K562 (cell line): ENCODE data around the gene USP11. TPM values are rescaled to one million over a fixed set of nuclear protein-coding genes. Genes with fewer than 3 reads are reported as not detected.
A peak's percentile ranks its signal among the peaks of the same experiment; 100 is the strongest.

Source experiments
- MEF2D ChIP-seq: conservative IDR thresholded peaks from 2 replicates; pipeline ENCODE4 v1.6.1; 2016; ENCODE audit warnings: low read depth, missing genetic modification characterization, missing compliant biosample characterization
- MGA ChIP-seq: fragments of 450-650 bp; IDR thresholded peaks from 2 replicates; pipeline ENCODE4 v1.6.1; 2016; ENCODE audit warnings: mild to moderate bottlenecking, moderate library complexity
- ZBTB40 ChIP-seq, 2 experiments: fragments of 450-650 bp in 1 of 2; sonication (generic) in 1 of 2; formaldehyde crosslinking in 1 of 2; IDR thresholded peaks; 2 replicates each; pipeline versions ENCODE4 v1.7.1 to v1.9.0; 2016 to 2022; ENCODE audit warnings: inconsistent platforms in 1 of 2, mild to moderate bottlenecking in 1 of 2, missing genetic modification reagents in 1 of 2
- ZFX ChIP-seq: sonication (generic); formaldehyde crosslinking; IDR thresholded peaks from 2 replicates; pipeline ENCODE4 v1.8.0; 2022; ENCODE audit warnings: mild to moderate bottlenecking, missing genetic modification reagents, moderate library complexity
- polyA plus RNA-seq, 8 experiments: library from polyadenylated mRNA; depleted of rRNA in 4 of 8; stranded (reverse) in 5 of 8; unstranded in 3 of 8; fragments of >200 nt; fragmentation: Nextera tagmentation in 2 of 8; fragmentation: Illumina TruSeq in 1 of 8; extraction: Ambion mirVana in 2 of 8; extraction: Trizol in 1 of 8; gene quantifications; 2 replicates each; pipeline versions ENCODE4 v1.2.1 to v1.2.3, GENCODE V29; 2011 to 2014; ENCODE audit warnings: inconsistent platforms in 1 of 8, missing spikeins in 1 of 8
- total RNA-seq, 7 experiments: library from RNA; depleted of rRNA in 6 of 7; stranded (reverse); fragments of >200 nt in 6 of 7; fragmentation: Illumina TruSeq in 2 of 7; extraction: Trizol in 2 of 7; gene quantifications; 2 replicates each; pipeline versions ENCODE4 v1.2.1 to v1.2.3, GENCODE V29; 2011 to 2021; ENCODE audit warnings: low replicate concordance in 1 of 7

The USP11 gene
- total and polyA plus RNA-seq, 9 of the 15 experiments (the other 6 are each of a cell fraction or from before 2014, with no cell fraction given): 2.5 to 29.0 (median 11.7) TPM

- peak; percentile 43; the same call in 1 of the 2 replicates for TF ChIP-seq MGA
- TF ChIP-seq MEF2D (tag): no peak
- TF ChIP-seq ZBTB40 (IDR thresholded peaks at IDR 0.05): peak; percentile 81
- no peak for TF ChIP-seq ZBTB40 (CRISPR knock-in tag; IDR thresholded peaks at IDR 0.05)
- peak; percentile 70 for TF ChIP-seq ZFX (CRISPR knock-in tag)
Measured at GRCh38 chrX:47232803-47233332, at the start of gene USP11 (continued).
